B cell (primary cell): ENCODE data around the gene YY1AP1. TPM values are rescaled to one million over a fixed set of nuclear protein-coding genes. Genes with fewer than 3 reads are reported as not detected.

Experiments used
- ATAC-seq: fragments of 200-7000 bp; cut with Tn5 transposase; one replicate; pipeline ENCODE4 v1.10.0; 2021; ENCODE audit warnings: low read depth, mild to moderate bottlenecking, moderate number of reproducible peaks, moderate library complexity
- CTCF ChIA-PET: fragments of 350-600 bp; sonication (Branson Sonifier 250); formaldehyde crosslinking; loops from one replicate; lab custom pipeline; 2021; ENCODE audit warnings: antibody characterized with exemption, inconsistent platforms; lab: Charles Lee
- POLR2A ChIA-PET: fragments of 350-600 bp; sonication (Branson Sonifier 250); formaldehyde crosslinking; loops from one replicate; lab custom pipeline; 2021; ENCODE audit warnings: antibody characterized with exemption; lab: Charles Lee
- DNase-seq: peaks from one replicate; pipeline ENCODE4 v3.0.0; 2013
- H2AFZ ChIP-seq: 2 replicates; pipeline ENCODE4 v1.6.1; 2012; ENCODE audit warnings: mild to moderate bottlenecking, low read depth, low read length; ENCODE audit not compliant: insufficient read depth, poor library complexity, severe bottlenecking
- H3K27ac ChIP-seq, 2 donors: 1 replicate in 1 of 2; 2 replicates in 1 of 2; pipeline ENCODE4 v1.5.1; 2012 to 2013; ENCODE audit warnings: low read length in 2 of 2, mild to moderate bottlenecking in 2 of 2, moderate library complexity in 1 of 2
- H3K27me3 ChIP-seq, 4 experiments: fragments of 200-600 bp in 1 of 4; sonication (generic) in 1 of 4; replicated peaks in 1 of 4; 1 replicate in 2 of 4; 2 replicates in 2 of 4; pipeline versions ENCODE4 v1.6.1 to v1.7.0; 2013 to 2016; ENCODE audit warnings: low read length in 3 of 4, mild to moderate bottlenecking in 2 of 4, mixed read lengths in 1 of 4, moderate library complexity in 1 of 4; ENCODE audit not compliant: insufficient read depth in 4 of 4, control insufficient read depth in 3 of 4; ENCODE audit errors: control extremely low read depth in 1 of 4
- H3K36me3 ChIP-seq, 2 experiments: replicated peaks in 1 of 2; 1 replicate in 1 of 2; 2 replicates in 1 of 2; pipeline versions ENCODE4 v1.6.1 to v1.7.1; 2013; ENCODE audit warnings: low read length in 1 of 2; ENCODE audit not compliant: insufficient read depth in 2 of 2, control insufficient read depth in 1 of 2; ENCODE audit errors: control extremely low read depth in 1 of 2, extremely low read depth in 1 of 2
- H3K4me1 ChIP-seq, 2 donors: fragments of 200-600 bp in 1 of 2; sonication (generic) in 1 of 2; 1 replicate in 1 of 2; 2 replicates in 1 of 2; pipeline versions ENCODE4 v1.5.1 to v1.6.1; 2013 to 2017; ENCODE audit warnings: low read length in 2 of 2; ENCODE audit not compliant: control insufficient read depth in 2 of 2, insufficient read depth in 2 of 2
- H3K4me2 ChIP-seq: replicated peaks from 2 replicates; pipeline ENCODE3; 2012; ENCODE audit warnings: mild to moderate bottlenecking, low read depth, low read length; ENCODE audit not compliant: poor library complexity, severe bottlenecking
- H3K4me3 ChIP-seq, 5 experiments: fragments of 200-600 bp in 1 of 5; sonication (generic) in 1 of 5; 1 replicate in 3 of 5; 2 replicates in 2 of 5; pipeline versions ENCODE4 v1.5.1 to v1.7.0; 2011 to 2016; ENCODE audit warnings: low read length in 4 of 5, mild to moderate bottlenecking in 4 of 5, low read depth in 2 of 5, control low read depth in 1 of 5, moderate library complexity in 1 of 5; ENCODE audit not compliant: insufficient read depth in 1 of 5; ENCODE audit errors: control extremely low read depth in 1 of 5, extremely low read depth in 1 of 5
- H3K79me2 ChIP-seq: fragments of 200-600 bp; sonication (generic); one replicate; pipeline ENCODE4 v1.6.0; 2016; ENCODE audit warnings: low read length; ENCODE audit not compliant: control insufficient read depth, insufficient read depth
- H3K9ac ChIP-seq: fragments of 200-600 bp; sonication (generic); 2 replicates; pipeline ENCODE4 v1.6.1; 2017; ENCODE audit warnings: mild to moderate bottlenecking, low read length, moderate library complexity
- H3K9me3 ChIP-seq, 3 donors: one replicate each; pipeline versions ENCODE4 v1.6.1 to v1.7.1; 2013; ENCODE audit warnings: low read length in 2 of 3; ENCODE audit not compliant: control insufficient read depth in 2 of 3, insufficient read depth in 1 of 3; ENCODE audit errors: control extremely low read depth in 1 of 3
- H4K20me1 ChIP-seq: 2 replicates; pipeline ENCODE4 v1.6.0; 2012; ENCODE audit warnings: mild to moderate bottlenecking, low read length; ENCODE audit not compliant: insufficient read depth, control insufficient read depth, poor library complexity, severe bottlenecking
- H3K27ac Mint-ChIP-seq: one replicate; pipeline ENCODE4 v1.8.0; 2021; ENCODE audit warnings: mixed read lengths
- H3K27me3 Mint-ChIP-seq: one replicate; pipeline ENCODE4 v1.8.0; 2021; ENCODE audit warnings: mixed read lengths
- H3K4me1 Mint-ChIP-seq: one replicate; pipeline ENCODE4 v1.8.0; 2021; ENCODE audit warnings: mixed read lengths
- H3K4me3 Mint-ChIP-seq: one replicate; pipeline ENCODE4 v1.8.0; 2021; ENCODE audit warnings: mixed read lengths
- H3K9me3 Mint-ChIP-seq: one replicate; pipeline ENCODE4 v1.8.0; 2022; ENCODE audit warnings: mixed read lengths; ENCODE audit not compliant: insufficient read depth
- CTCF ChIP-seq: fragments of 200-600 bp; IDR thresholded peaks from one replicate; pipeline ENCODE4 v1.8.0; 2022; ENCODE audit warnings: antibody characterized with exemption, mild to moderate bottlenecking
- EZH2 ChIP-seq: IDR thresholded peaks from 2 replicates; pipeline ENCODE4 v1.6.1; 2012; ENCODE audit warnings: borderline replicate concordance, low read depth, mild to moderate bottlenecking, moderate library complexity, low read length; ENCODE audit not compliant: insufficient read depth, poor library complexity, severe bottlenecking
- WGBS: methylation state at CpG from one replicate; pipeline ENCODE4 v1.1.5; 2013; ENCODE audit warnings: missing lambda C conversion rate; ENCODE audit not compliant: insufficient coverage; 5-methylcytosine and 5-hydroxymethylcytosine counted together
- intact Hi-C: fragments of 100-400 bp; cut with micrococcal nuclease; formaldehyde crosslinking; loops from one replicate; pipeline ENCODE4 v1.10.0; 2022
- polyA plus RNA-seq: library from polyadenylated mRNA; depleted of rRNA; stranded (reverse); fragments of >200 nt; gene quantifications from 2 replicates; pipeline ENCODE4 v1.2.3, GENCODE V29; 2012
- total RNA-seq, 2 donors: library from RNA; stranded (reverse); fragments of 120-200 nt in 1 of 2; gene quantifications; 1 replicate in 1 of 2; 2 replicates in 1 of 2; pipeline versions ENCODE4 v1.2.3 to v1.2.4, GENCODE V29; 2013 to 2022

The YY1AP1 gene
- total and polyA plus RNA-seq, 2 donors (not counting 1 experiment from before 2014, with no cell fraction given): 95.4 to 156 TPM

- no peak overlapping the region for H3K27ac Mint-ChIP-seq
- H3K9me3 ChIP-seq: peaks cover 2 to 24% (median 15%) of the 10 kb centered on the region in 3 donors
- H3K27me3 Mint-ChIP-seq: no peaks in the 10 kb centered on the region
- ATAC-seq (no peak), DNase-seq (no peak)
- no peaks in the 10 kb centered on the region for H3K27me3 ChIP-seq
- no peak overlapping the region for H3K4me3 ChIP-seq
- intact Hi-C loops: no loop called here
- H2AFZ ChIP-seq: no peak overlapping the region
- no peak for TF ChIP-seq EZH2
- no peak for TF ChIP-seq CTCF
- H3K27ac ChIP-seq: no peak overlapping the region
- H3K79me2 ChIP-seq: no peaks in the 10 kb centered on the region
- H4K20me1 ChIP-seq: no peaks in the 10 kb centered on the region
- 90% methylated on average over 2 of the region's 2 CpGs for WGBS
- H3K36me3 ChIP-seq: no peaks in the 10 kb centered on the region
- no peak overlapping the region for H3K4me2 ChIP-seq
- peaks cover 9% of the 10 kb centered on the region for H3K9me3 Mint-ChIP-seq
- H3K4me1 Mint-ChIP-seq: peaks cover 4% of the 10 kb centered on the region
- no peak overlapping the region for H3K4me3 Mint-ChIP-seq
- CTCF ChIA-PET: no interaction called here
- POLR2A ChIA-PET: no interaction called here
- H3K4me1 ChIP-seq: no peaks in the 10 kb centered on the region
- no peak overlapping the region for H3K9ac ChIP-seq
Observed at GRCh38 chr1:155646307-155646706, 42.3 kb downstream of the YY1AP1 start.

GRCh38 chr1:155645648-155646047 is 42.9 kb downstream of the YY1AP1 start:
- intact Hi-C loops: no loop called here
- Histone ChIP-seq H3K27me3 (no peaks in the 10 kb centered on the region), H3K4me1 (no peaks in the 10 kb centered on the region), H2AFZ (no peak overlapping the region), H3K4me2 (no peak overlapping the region), H3K9me3 (peaks cover 2 to 23% (median 15%) of the 10 kb centered on the region in 3 donors), H4K20me1 (no peaks in the 10 kb centered on the region), H3K4me3 (no peak overlapping the region), H3K36me3 (no peaks in the 10 kb centered on the region), H3K9ac (no peak overlapping the region), H3K79me2 (no peaks in the 10 kb centered on the region), H3K27ac (no peak overlapping the region)
- Mint-ChIP-seq H3K27me3 (no peaks in the 10 kb centered on the region), H3K4me1 (peaks cover 4% of the 10 kb centered on the region), H3K4me3 (no peak overlapping the region), H3K9me3 (peaks cover 9% of the 10 kb centered on the region), H3K27ac (no peak overlapping the region)
- CTCF ChIA-PET: no interaction called here
- TF ChIP-seq EZH2 (no peak), CTCF (no peak)
- no peak for DNase-seq
- ATAC-seq: no peak
- POLR2A ChIA-PET: no interaction called here
- 85% methylated on average over 6 of the region's 6 CpGs for WGBS
